ENCODE data around the gene FLAD1.

Gene FLAD1

GRCh38 chr1:154982897-154983648 is at the start of gene FLAD1:
TSS of gene FLAD1 (plus strand) at chr1:154983344. CDS start at chr1:154983695, 351 bp downstream.
- peak within 1 kb of the TSS; percentile 24 to 62 for H3K27ac ChIP-seq
- H3K4me3 ChIP-seq = peak within 1 kb of the TSS; percentile 63
- no peak for TF ChIP-seq CTCF (IDR thresholded peaks at IDR 0.05)
- DNase-seq (ENCODE audit: low spot score) = peak; percentile 97

GRCh38 chr1:154934358-154934948 is 48.7 kb upstream of the FLAD1 start:
- no peak for TF ChIP-seq CTCF (IDR thresholded peaks at IDR 0.05)
- Histone ChIP-seq H3K27ac (no peak overlapping the region), H3K4me3 (no peak overlapping the region)
- DNase-seq (ENCODE audit: low spot score) = no peak

- Histone ChIP-seq H3K4me3 (peak overlapping the region; percentile 78), H3K27ac (peak overlapping the region; percentile 95 to 99)
- no peak for TF ChIP-seq CTCF (IDR thresholded peaks at IDR 0.05)
- DNase-seq (ENCODE audit: low spot score) = no peak
These were observed 47.2 kb upstream of the FLAD1 start for GRCh38 chr1:154935749-154936554.

GRCh38 chr1:154936555-154937084 is 46.5 kb upstream of the FLAD1 start, which contains the start of gene PMVK:
TSS of gene PMVK (minus strand) at chr1:154936719. CDS start at chr1:154936685, 34 bp downstream.
- peak; percentile 98 for DNase-seq (ENCODE audit: low spot score)
- TF ChIP-seq CTCF (IDR thresholded peaks at IDR 0.05) = no peak
- Histone ChIP-seq H3K4me3 (peak within 1 kb of the TSS; percentile 78), H3K27ac (peak within 1 kb of the TSS; percentile 95 to 99)

- H3K4me3 ChIP-seq = peak overlapping the region; percentile 78
- peak overlapping the region; percentile 95 to 99 for H3K27ac ChIP-seq
- peak; percentile 95 for DNase-seq (ENCODE audit: low spot score)
- TF ChIP-seq CTCF (IDR thresholded peaks at IDR 0.05) = no peak
These were observed 45.8 kb upstream of the FLAD1 start for GRCh38 chr1:154937085-154937987.

GRCh38 chr1:154937988-154938386 is 45.2 kb upstream of the FLAD1 start:
- no peak for DNase-seq (ENCODE audit: low spot score)

More at GRCh38 chr1:154937988-154938386, 45.2 kb upstream of the FLAD1 start:
- no peak for TF ChIP-seq CTCF (IDR thresholded peaks at IDR 0.05)
- peak overlapping the region; percentile 95 to 99 for H3K27ac ChIP-seq
- H3K4me3 ChIP-seq = peak overlapping the region; percentile 78
